ENCODE results near the gene SEL1L2. TPM values are rescaled to one million over a fixed set of nuclear protein-coding genes. Genes with fewer than 3 reads are reported as not detected.

SEL1L2 gene, protein sequence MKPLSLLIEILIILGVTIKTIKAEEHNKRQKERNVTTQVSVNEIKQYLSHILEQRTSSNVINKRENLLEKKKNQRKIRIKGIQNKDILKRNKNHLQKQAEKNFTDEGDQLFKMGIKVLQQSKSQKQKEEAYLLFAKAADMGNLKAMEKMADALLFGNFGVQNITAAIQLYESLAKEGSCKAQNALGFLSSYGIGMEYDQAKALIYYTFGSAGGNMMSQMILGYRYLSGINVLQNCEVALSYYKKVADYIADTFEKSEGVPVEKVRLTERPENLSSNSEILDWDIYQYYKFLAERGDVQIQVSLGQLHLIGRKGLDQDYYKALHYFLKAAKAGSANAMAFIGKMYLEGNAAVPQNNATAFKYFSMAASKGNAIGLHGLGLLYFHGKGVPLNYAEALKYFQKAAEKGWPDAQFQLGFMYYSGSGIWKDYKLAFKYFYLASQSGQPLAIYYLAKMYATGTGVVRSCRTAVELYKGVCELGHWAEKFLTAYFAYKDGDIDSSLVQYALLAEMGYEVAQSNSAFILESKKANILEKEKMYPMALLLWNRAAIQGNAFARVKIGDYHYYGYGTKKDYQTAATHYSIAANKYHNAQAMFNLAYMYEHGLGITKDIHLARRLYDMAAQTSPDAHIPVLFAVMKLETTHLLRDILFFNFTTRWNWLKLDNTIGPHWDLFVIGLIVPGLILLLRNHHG
- total RNA-seq = not detected
- long read RNA-seq, donor 1 = 0 reads
- long read RNA-seq, donor 2 = 0 reads

DNA sequence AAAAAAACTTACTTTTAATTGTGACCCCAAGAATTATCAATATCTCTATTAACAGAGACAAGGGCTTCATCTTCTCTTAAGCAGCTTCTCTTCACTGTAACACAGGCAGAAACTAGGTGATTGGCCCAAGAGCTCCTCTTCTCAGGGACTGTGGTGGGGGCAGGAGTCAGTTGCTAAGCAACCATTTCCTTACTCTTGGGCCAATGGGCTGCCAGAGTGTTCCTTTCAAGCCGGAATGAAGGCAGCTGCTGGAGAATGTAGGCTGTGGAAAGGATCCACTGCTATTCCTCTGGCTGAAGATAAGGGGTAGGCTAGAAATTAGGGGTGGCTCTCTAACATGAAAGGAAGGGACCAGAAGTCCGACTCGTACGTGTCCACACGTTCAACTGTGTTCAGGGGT lies at the start of gene SEL1L2:
TSS of gene SEL1L2 (minus strand) at position 150 of the 400 bp plus-strand sequence. CDS start at position 70, 80 bp downstream.
- Histone ChIP-seq H3K36me3 (ENCODE audit: low read depth) (no peaks in the 10 kb centered on the region), H3K4me1 (ENCODE audit: low read depth) (no peaks in the 10 kb centered on the region), H3K4me3 (no peak within 1 kb of the TSS), H3K9me3 (peaks cover 9% of the 10 kb centered on the region)
- ATAC-seq = no peak
- DNase-seq = no peak
- intact Hi-C loops (cut with DNase I, micrococcal nuclease) = no loop called here
- no peak for TF ChIP-seq CTCF (IDR thresholded peaks at IDR 0.05)

GRCh38 chr20:14036567-14036966 lies 46.2 kb upstream of the SEL1L2 start:
- Histone ChIP-seq H3K4me3 (no peak overlapping the region), H3K36me3 (ENCODE audit: low read depth) (no peaks in the 10 kb centered on the region), H3K9me3 (no peaks in the 10 kb centered on the region), H3K4me1 (ENCODE audit: low read depth) (peaks cover 3% of the 10 kb centered on the region)
- DNase-seq (no peak), ATAC-seq (no peak)
- TF ChIP-seq CTCF (IDR thresholded peaks at IDR 0.05) = no peak
- intact Hi-C loops (cut with DNase I, micrococcal nuclease) = no loop called here

GRCh38 chr20:14033310-14033709 lies 42.9 kb upstream of the SEL1L2 start:
- H3K4me1 ChIP-seq (ENCODE audit: low read depth) = no peaks in the 10 kb centered on the region
- DNase-seq = no peak
- no peak for TF ChIP-seq CTCF (IDR thresholded peaks at IDR 0.05)
- no peaks in the 10 kb centered on the region for H3K9me3 ChIP-seq
- H3K36me3 ChIP-seq (ENCODE audit: low read depth) = no peaks in the 10 kb centered on the region
- intact Hi-C loops (cut with DNase I, micrococcal nuclease) = no loop called here
- H3K4me3 ChIP-seq = no peak overlapping the region
- ATAC-seq = no peak

DNA sequence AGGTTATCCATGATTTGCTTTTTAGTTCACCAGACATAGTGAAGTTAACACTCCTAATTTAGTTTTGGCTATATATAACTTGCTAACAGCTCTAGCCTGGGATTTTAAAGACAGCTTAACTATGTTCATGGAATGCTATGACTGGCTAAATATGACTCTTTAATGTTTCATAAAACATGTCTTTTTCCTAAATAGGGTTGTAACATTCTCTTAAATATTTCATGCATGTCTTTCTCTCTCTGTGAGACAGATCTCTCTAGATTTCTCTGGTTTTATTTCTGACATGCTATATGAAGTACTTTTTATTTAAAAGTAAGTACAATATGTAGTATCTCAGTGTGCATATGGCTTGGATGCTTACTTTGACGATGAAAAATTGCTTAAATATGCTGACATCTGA lies 40.6 kb upstream of the SEL1L2 start:
- no peak for ATAC-seq
- Histone ChIP-seq H3K4me1 (ENCODE audit: low read depth) (no peaks in the 10 kb centered on the region), H3K9me3 (no peaks in the 10 kb centered on the region), H3K36me3 (ENCODE audit: low read depth) (no peaks in the 10 kb centered on the region), H3K4me3 (no peak overlapping the region)
- TF ChIP-seq CTCF (IDR thresholded peaks at IDR 0.05) = no peak
- intact Hi-C loops (cut with DNase I, micrococcal nuclease) = no loop called here
- no peak for DNase-seq

DNA sequence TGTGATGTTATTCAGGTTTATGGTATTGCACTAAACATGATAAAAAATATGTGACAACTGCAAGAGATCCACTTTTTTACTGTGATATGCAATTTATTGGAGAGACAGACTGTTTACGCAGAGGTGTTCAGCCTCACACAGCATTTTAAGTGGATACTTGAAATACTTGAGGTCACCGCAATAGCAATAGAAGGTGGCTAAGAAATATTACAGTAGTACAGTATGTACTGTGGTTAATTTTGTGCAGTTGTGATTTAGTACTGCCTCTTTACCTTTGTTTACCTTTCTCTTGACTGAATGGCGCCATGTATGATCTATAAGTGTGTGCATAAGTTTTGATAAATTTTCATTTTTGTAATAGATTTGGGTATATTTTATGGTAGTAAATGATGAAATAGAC lies 22.3 kb upstream of the SEL1L2 start:
- Histone ChIP-seq H3K36me3 (ENCODE audit: low read depth) (no peaks in the 10 kb centered on the region), H3K4me3 (no peak overlapping the region), H3K9me3 (peaks cover 21% of the 10 kb centered on the region), H3K4me1 (ENCODE audit: low read depth) (no peaks in the 10 kb centered on the region)
- intact Hi-C loops (cut with DNase I, micrococcal nuclease) = no loop called here
- ATAC-seq (no peak), DNase-seq (no peak)
- TF ChIP-seq CTCF (IDR thresholded peaks at IDR 0.05) = no peak

All from mucosa of descending colon (tissue), 3 donors.